ENCODE results near the gene SMAD3.
A peak's percentile ranks its signal among the peaks of the same experiment; 100 is the strongest.

Gene SMAD3

GRCh38 chr15:67080118-67080899, 14.9 kb downstream of the SMAD3 start:
- peak overlapping the region; percentile 41 for H3K27ac Mint-ChIP-seq
- H3K9me3 Mint-ChIP-seq (ENCODE audit: low read depth), result no peaks in the 10 kb centered on the region
- H3K4me1 Mint-ChIP-seq (ENCODE audit: low read depth), result peaks cover 70% of the 10 kb centered on the region
- H3K36me3 Mint-ChIP-seq, result peaks cover 13% of the 10 kb centered on the region
- H3K4me3 Mint-ChIP-seq, result no peak overlapping the region
- no peaks in the 10 kb centered on the region for H3K27me3 Mint-ChIP-seq

GRCh38 chr15:67080900-67081431, 15.6 kb downstream of the SMAD3 start:
- H3K27ac Mint-ChIP-seq, result peak overlapping the region; percentile 83
- peaks cover 73% of the 10 kb centered on the region for H3K4me1 Mint-ChIP-seq (ENCODE audit: low read depth)
- peak overlapping the region; percentile 32 for H3K4me3 Mint-ChIP-seq
- no peaks in the 10 kb centered on the region for H3K9me3 Mint-ChIP-seq (ENCODE audit: low read depth)
- no peaks in the 10 kb centered on the region for H3K27me3 Mint-ChIP-seq
- H3K36me3 Mint-ChIP-seq, result peaks cover 11% of the 10 kb centered on the region

DNA sequence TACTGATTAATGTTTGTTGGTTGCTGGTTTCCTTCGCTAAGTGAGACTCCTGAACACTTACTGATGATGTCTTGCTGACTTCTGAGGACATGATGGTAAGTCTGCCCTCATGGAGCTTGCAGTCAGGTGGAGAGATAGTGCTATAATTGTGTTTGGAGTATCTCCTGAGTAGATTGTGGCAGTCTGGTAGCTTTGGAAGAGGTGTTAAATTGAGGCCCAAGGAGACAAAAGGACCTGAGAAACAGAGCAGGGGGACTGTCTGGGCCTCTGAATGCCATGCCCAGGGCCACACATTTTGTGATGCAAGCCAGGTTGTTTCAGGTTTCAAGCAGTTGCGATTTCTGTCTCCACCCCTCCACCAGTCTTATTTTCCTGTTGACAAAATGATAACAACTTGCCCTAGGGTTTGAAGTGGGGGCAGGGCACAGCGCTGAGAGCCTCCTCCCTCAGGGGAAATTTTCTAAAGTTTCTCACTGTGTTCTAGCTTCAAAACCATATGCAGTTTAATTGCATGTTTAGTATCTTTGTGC, 16.7 kb downstream of the SMAD3 start:
- Mint-ChIP-seq H3K4me1 (ENCODE audit: low read depth) (peaks cover 74% of the 10 kb centered on the region), H3K9me3 (ENCODE audit: low read depth) (no peaks in the 10 kb centered on the region), H3K27me3 (peaks cover 1% of the 10 kb centered on the region), H3K27ac (peak overlapping the region; percentile 83), H3K36me3 (peaks cover 11% of the 10 kb centered on the region), H3K4me3 (peak overlapping the region; percentile 17)

DNA sequence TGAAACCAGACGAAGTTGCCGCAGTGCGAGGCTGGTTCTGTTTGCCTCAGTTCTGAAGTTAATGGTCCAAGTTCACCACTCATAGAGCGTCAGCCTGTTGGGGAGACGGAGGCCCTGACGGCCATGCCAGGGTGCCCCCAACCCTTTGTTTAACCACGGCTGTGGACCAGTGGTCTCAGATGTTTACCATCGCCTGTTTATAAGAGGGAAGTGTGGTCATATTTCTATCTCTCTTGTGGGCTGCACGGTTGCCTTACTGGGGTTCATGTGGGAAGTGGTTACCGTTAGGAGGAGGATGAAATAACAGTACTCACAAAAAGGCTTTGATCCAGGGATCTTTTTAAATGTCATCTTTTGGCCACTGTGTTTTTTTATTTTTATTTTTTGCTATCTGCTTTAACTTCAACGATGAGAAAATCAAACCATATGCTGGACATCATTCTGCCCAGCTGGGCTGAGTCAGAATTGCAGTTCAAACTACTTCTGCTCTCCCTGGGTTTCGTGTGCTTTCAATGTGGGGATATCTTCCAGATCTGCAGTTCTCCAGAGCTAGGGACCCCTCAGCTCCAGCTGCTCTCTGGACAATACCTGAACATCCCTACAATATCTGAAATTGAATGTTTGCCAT, 17.8 kb downstream of the SMAD3 start:
- Mint-ChIP-seq H3K9me3 (ENCODE audit: low read depth) (no peaks in the 10 kb centered on the region), H3K36me3 (peaks cover 11% of the 10 kb centered on the region), H3K4me3 (peak overlapping the region; percentile 76), H3K4me1 (ENCODE audit: low read depth) (peaks cover 83% of the 10 kb centered on the region), H3K27ac (peak overlapping the region; percentile 83), H3K27me3 (peaks cover 1% of the 10 kb centered on the region)

DNA sequence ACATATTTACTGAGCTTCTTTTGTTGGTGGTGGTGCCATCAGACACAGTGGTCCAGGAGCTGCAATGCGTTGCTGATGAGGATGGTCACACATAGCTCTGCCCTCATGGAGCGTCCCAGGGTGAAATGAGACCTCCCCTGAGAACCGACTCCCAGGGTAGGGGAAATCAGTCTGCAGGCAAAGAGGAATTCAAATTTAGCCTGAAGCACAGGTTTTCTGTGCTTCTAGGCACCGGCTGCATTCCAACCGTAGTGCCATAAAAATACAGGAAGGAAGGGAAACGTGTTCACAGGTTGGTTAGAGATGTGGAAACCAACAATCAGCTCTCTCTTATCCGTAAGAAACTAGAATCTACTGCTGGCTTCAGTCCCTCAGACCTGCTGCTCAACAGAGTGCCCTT, 19.2 kb downstream of the SMAD3 start:
- Mint-ChIP-seq H3K27me3 (peaks cover 1% of the 10 kb centered on the region), H3K4me1 (ENCODE audit: low read depth) (peaks cover 83% of the 10 kb centered on the region), H3K36me3 (peaks cover 12% of the 10 kb centered on the region), H3K27ac (peak overlapping the region; percentile 86), H3K4me3 (peak overlapping the region; percentile 58), H3K9me3 (ENCODE audit: low read depth) (no peaks in the 10 kb centered on the region)

DNA sequence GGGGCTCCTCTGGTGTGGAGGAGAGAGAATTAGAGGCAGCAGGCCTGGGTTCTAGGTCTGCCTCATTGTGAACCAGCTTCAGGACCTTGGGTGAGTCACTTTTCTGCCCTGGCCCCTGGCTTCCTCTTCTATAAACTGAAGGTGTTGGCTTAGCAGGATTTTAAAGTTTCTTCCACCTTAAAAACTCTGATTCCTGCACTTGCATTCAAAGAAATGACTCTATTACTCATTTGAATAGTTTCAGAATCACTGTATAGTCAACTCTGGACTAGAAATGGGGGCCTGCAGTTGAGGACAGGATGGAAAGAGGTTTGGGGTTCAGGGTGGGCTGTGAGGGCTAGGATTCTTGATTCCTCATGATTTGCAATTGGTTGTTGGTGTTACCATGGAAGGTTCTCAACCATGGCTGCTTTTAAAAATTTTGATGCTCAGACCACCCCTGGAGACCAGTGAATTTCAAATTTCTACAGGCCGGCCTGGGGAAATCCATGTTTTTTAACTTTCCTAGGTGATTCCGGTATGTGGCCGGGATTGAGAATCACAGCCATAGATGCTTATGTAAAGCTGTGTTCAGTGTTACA, 19.9 kb downstream of the SMAD3 start:
- Mint-ChIP-seq H3K36me3 (peaks cover 6% of the 10 kb centered on the region), H3K27ac (peak overlapping the region; percentile 86), H3K27me3 (peaks cover 1% of the 10 kb centered on the region), H3K4me1 (ENCODE audit: low read depth) (peaks cover 77% of the 10 kb centered on the region), H3K9me3 (ENCODE audit: low read depth) (no peaks in the 10 kb centered on the region), H3K4me3 (peak overlapping the region; percentile 56)

DNA sequence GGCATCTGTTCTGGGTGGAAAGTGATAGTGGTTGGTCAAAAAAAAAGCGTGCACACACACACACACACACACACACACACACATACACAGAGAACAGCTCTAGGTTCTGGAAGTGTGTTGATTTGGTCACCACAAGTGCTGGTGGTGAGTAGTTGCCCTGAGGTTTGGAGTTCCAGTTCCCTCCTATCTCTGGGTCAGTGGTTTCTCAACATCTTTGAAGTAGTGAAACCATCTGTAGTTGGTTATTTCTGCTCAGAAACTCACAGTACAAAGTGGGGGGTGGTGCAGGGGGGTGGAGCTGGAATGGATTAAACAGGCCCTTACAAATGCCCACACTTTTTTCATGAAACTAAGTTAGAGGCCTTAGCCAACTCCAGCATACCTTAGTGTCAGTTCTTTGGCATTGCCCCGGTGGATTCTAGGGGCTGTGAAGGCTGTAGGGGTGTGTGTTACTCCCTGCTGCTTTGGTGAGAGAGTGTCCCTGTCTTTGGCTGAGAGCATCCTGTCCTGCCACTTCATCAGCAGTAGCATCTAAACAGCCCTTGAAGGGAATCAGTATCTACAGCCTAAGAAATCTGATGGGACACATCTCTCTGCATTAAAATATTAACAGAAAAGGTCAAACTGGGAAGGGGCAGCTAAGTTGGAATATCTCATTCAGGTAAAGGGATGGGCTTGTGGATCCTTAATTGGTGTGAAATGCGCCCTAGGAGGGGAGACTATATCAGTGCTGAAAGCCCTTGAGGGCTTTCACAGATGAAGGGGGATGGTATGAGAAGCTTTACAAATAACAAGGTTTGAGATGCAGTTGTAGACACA, 20.6 kb downstream of the SMAD3 start:
- Mint-ChIP-seq H3K27me3 (peaks cover 1% of the 10 kb centered on the region), H3K9me3 (ENCODE audit: low read depth) (no peaks in the 10 kb centered on the region), H3K4me3 (peak overlapping the region; percentile 40), H3K27ac (peak overlapping the region; percentile 50), H3K4me1 (ENCODE audit: low read depth) (peaks cover 75% of the 10 kb centered on the region), H3K36me3 (peaks cover 7% of the 10 kb centered on the region)

GRCh38 chr15:67086637-67086914, 21.2 kb downstream of the SMAD3 start:
- H3K27ac Mint-ChIP-seq, result peak overlapping the region; percentile 34
- no peaks in the 10 kb centered on the region for H3K9me3 Mint-ChIP-seq (ENCODE audit: low read depth)
- H3K4me1 Mint-ChIP-seq (ENCODE audit: low read depth), result peaks cover 75% of the 10 kb centered on the region
- no peak overlapping the region for H3K4me3 Mint-ChIP-seq
- H3K27me3 Mint-ChIP-seq, result peaks cover 1% of the 10 kb centered on the region
- peaks cover 6% of the 10 kb centered on the region for H3K36me3 Mint-ChIP-seq

GRCh38 chr15:67087507-67088172, 22.2 kb downstream of the SMAD3 start:
- peaks cover 6% of the 10 kb centered on the region for H3K36me3 Mint-ChIP-seq
- no peaks in the 10 kb centered on the region for H3K9me3 Mint-ChIP-seq (ENCODE audit: low read depth)
- H3K4me3 Mint-ChIP-seq, result no peak overlapping the region
- H3K27ac Mint-ChIP-seq, result peak overlapping the region; percentile 2
- peaks cover 71% of the 10 kb centered on the region for H3K4me1 Mint-ChIP-seq (ENCODE audit: low read depth)
- peaks cover 1% of the 10 kb centered on the region for H3K27me3 Mint-ChIP-seq

GRCh38 chr15:67089217-67090193, 24.1 kb downstream of the SMAD3 start:
- Mint-ChIP-seq H3K27me3 (peaks cover 1% of the 10 kb centered on the region), H3K4me1 (ENCODE audit: low read depth) (peaks cover 62% of the 10 kb centered on the region), H3K27ac (no peak overlapping the region), H3K9me3 (ENCODE audit: low read depth) (no peaks in the 10 kb centered on the region), H3K36me3 (peaks cover 10% of the 10 kb centered on the region), H3K4me3 (no peak overlapping the region)

DNA sequence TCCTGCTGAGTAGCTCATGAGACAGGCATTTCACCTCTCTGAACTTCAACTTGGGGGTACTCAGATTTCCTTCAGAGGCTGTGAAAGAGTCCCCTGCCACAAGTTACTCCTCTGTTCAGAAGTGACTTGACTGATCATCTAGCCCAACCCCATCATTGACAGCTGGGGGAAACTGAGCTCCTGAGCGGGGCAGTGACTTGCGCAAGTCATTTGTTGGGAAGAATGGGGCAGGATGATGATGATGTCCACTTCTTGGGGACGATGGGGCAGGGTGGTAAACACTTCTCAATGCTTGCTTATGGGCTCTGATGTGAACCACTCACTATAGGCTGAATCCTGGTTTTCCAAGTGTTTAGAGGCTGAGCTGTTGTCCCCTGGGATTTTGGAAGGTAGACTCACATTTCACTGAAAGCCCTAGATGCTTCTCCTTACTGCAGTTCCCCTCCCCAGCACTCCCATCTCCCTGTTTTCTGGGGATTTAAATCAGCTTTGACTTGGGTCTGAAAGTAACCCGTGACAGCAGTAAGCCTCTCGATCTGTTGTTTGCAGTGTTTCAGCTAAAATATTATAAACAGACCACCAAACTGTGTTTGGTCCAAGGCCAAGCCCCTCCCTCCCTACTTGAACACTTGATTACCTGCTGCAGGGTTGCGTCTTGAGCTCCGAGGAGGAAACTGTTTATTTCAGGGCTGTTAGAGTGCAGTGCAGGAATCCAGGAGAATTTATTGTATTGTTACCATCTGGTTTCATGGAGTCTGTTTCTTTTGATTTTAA, 25.1 kb downstream of the SMAD3 start:
- no peak overlapping the region for H3K4me3 Mint-ChIP-seq
- peaks cover 10% of the 10 kb centered on the region for H3K36me3 Mint-ChIP-seq
- peak overlapping the region; percentile 58 for H3K27ac Mint-ChIP-seq
- H3K9me3 Mint-ChIP-seq (ENCODE audit: low read depth), result no peaks in the 10 kb centered on the region
- H3K4me1 Mint-ChIP-seq (ENCODE audit: low read depth), result peaks cover 54% of the 10 kb centered on the region
- H3K27me3 Mint-ChIP-seq, result peaks cover 1% of the 10 kb centered on the region

DNA sequence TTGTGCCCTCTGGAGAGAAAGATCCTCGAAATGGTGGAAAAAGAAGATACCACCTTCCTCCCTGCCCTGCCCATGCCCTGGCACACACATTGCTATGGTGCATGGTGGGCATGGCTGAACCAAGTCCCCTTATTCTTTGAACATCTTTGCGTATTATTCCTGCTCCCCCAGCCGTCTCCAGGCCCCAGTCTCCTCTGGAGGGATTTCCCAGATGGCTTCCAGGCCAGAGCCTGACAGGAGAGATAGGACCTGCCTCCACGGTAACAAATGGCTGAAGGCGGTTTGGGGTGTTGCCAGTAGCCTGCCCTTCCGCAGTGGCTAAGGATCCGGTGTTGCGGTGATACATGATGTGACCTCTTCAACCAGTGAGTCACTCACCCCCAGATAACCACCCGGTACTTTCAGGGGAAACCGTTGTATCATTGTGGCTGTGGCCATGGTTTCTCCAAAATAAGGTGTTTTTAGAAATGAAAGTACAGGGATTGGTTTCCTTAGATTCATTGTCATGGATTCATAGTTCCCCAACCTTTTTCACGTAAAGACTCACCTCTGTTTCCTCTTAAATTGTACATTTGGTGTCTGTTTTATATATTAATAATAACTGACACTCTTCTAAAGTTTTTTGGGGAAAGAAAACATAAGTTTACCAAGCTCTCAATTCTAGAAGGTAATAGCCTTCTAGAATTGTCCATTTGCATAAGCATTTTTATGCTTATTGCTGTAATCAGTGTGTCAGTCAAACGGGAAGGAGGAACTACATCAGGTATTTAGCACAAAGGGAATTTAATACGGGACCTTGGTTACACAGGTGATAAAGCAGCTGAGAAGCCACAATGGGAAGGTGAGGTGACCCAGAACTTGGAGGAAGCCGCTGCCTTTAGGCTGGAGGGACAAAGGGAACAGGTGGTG, 25.9 kb downstream of the SMAD3 start:
- peak overlapping the region; percentile 34 for H3K4me3 Mint-ChIP-seq
- H3K4me1 Mint-ChIP-seq (ENCODE audit: low read depth), result peaks cover 52% of the 10 kb centered on the region
- peak overlapping the region; percentile 58 for H3K27ac Mint-ChIP-seq
- H3K9me3 Mint-ChIP-seq (ENCODE audit: low read depth), result no peaks in the 10 kb centered on the region
- H3K36me3 Mint-ChIP-seq, result peaks cover 12% of the 10 kb centered on the region
- peaks cover 1% of the 10 kb centered on the region for H3K27me3 Mint-ChIP-seq
